Endothelial cell of umbilical vein (primary cell): ENCODE data around the gene ALDH2. TPM values are rescaled to one million over a fixed set of nuclear protein-coding genes. Genes with fewer than 3 reads are reported as not detected.

ENCODE experiments used
- BruUV-seq: library from RNA; stranded (reverse); fragments of 400-500 nt; replicated peaks from 2 replicates; lab custom pipeline; 2021; lab: Mats Ljungman, UMichigan
- CTCF ChIA-PET: fragments of 300-600, 350-600 bp; sonication (Branson Sonifier 250); formaldehyde crosslinking; loops from one replicate; lab custom pipeline; 2021; ENCODE audit warnings: antibody characterized with exemption, inconsistent platforms; lab: Charles Lee
- POLR2A ChIA-PET: fragments of 300-600, 350-600 bp; sonication (Branson Sonifier 250); formaldehyde crosslinking; loops from one replicate; lab custom pipeline; 2021; ENCODE audit warnings: antibody characterized with exemption, inconsistent platforms; lab: Charles Lee
- DNase-seq: peaks from one replicate; pipeline ENCODE4 v3.0.0-alpha.2; 2011; ENCODE audit warnings: low read depth, low spot score
- FAIRE-seq: peaks from 2 replicates; lab custom pipeline; 2011; peaks lifted over from hg19 to GRCh38; lab: Jason Lieb, UNC
- H2AFZ ChIP-seq: 2 replicates; pipeline ENCODE4 v1.6.0; 2012; ENCODE audit warnings: low read depth, low read length, control low read depth, inconsistent platforms
- H3K27ac ChIP-seq: 2 replicates; pipeline ENCODE4 v1.5.1; 2011; ENCODE audit warnings: low read depth, mild to moderate bottlenecking, control low read depth, low read length, moderate library complexity; ENCODE audit not compliant: insufficient read depth
- H3K27me3 ChIP-seq, 2 experiments: 2 replicates each; pipeline versions ENCODE4 v1.6.0 to v1.6.1; 2011; ENCODE audit warnings: low read length in 2 of 2, mixed read lengths in 1 of 2; ENCODE audit not compliant: control insufficient read depth in 2 of 2, insufficient read depth in 2 of 2
- H3K36me3 ChIP-seq, 2 experiments: 2 replicates in 1 of 2; 3 replicates in 1 of 2; pipeline ENCODE4 v1.5.1; 2011; ENCODE audit warnings: low read length in 2 of 2, mild to moderate bottlenecking in 1 of 2, moderate library complexity in 1 of 2; ENCODE audit not compliant: control insufficient read depth in 2 of 2, insufficient read depth in 2 of 2; ENCODE audit errors: extremely low read depth in 1 of 2
- H3K4me1 ChIP-seq: 3 replicates; pipeline ENCODE4 v1.5.1; 2011; ENCODE audit warnings: mild to moderate bottlenecking, low read length; ENCODE audit not compliant: control insufficient read depth, insufficient read depth; ENCODE audit errors: extremely low read depth
- H3K4me2 ChIP-seq: 2 replicates; pipeline ENCODE4 v1.6.1; 2011; ENCODE audit warnings: low read length, control low read depth, mixed read lengths; ENCODE audit not compliant: insufficient read depth
- H3K4me3 ChIP-seq, 3 experiments: fragments of 200-600 bp in 1 of 3; sonication (generic), shearing (Covaris generic) in 1 of 3; replicated peaks in 1 of 3; 2 replicates each; pipeline ENCODE4 v1.5.1; 2011 to 2016; ENCODE audit warnings: control low read depth in 3 of 3, low read length in 3 of 3, mild to moderate bottlenecking in 2 of 3, inconsistent platforms in 1 of 3, low read depth in 1 of 3, moderate library complexity in 1 of 3; ENCODE audit not compliant: insufficient read depth in 1 of 3
- H3K79me2 ChIP-seq: 2 replicates; pipeline ENCODE4 v1.6.0; 2012; ENCODE audit warnings: low read length, inconsistent platforms; ENCODE audit not compliant: control insufficient read depth, insufficient read depth
- H3K9ac ChIP-seq: replicated peaks from 2 replicates; pipeline ENCODE3; 2011; ENCODE audit warnings: low read length, control low read depth; ENCODE audit not compliant: insufficient read depth; ENCODE audit errors: extremely low read depth
- H3K9me1 ChIP-seq: replicated peaks from 3 replicates; pipeline ENCODE4 v1.6.0; 2011; ENCODE audit warnings: mild to moderate bottlenecking, low read length; ENCODE audit not compliant: control insufficient read depth, insufficient read depth; ENCODE audit errors: extremely low read depth
- H3K9me3 ChIP-seq: replicated peaks from 2 replicates; pipeline ENCODE4 v1.5.1; 2012; ENCODE audit warnings: low read length, inconsistent platforms; ENCODE audit not compliant: control insufficient read depth, insufficient read depth
- H4K20me1 ChIP-seq: replicated peaks from 2 replicates; pipeline ENCODE3; 2011; ENCODE audit warnings: mild to moderate bottlenecking, low read length; ENCODE audit not compliant: control insufficient read depth, insufficient read depth; ENCODE audit errors: extremely low read depth
- EZH2 ChIP-seq: IDR thresholded peaks from 2 replicates; pipeline ENCODE4 v1.6.1; 2012; ENCODE audit warnings: borderline replicate concordance, low read depth, mild to moderate bottlenecking, moderate library complexity, low read length, inconsistent platforms; ENCODE audit not compliant: severe bottlenecking
- FOS ChIP-seq: IDR thresholded peaks from 2 replicates; pipeline ENCODE4 v1.6.1; 2011; ENCODE audit warnings: mild to moderate bottlenecking, low read length, moderate library complexity, borderline replicate concordance; ENCODE audit not compliant: insufficient read depth
- GATA2 ChIP-seq: IDR thresholded peaks from 2 replicates; pipeline ENCODE4 v1.7.0; 2011; ENCODE audit warnings: low read depth, mild to moderate bottlenecking, moderate library complexity, mixed read lengths, low read length; ENCODE audit not compliant: insufficient read length, insufficient read depth
- JUN ChIP-seq: IDR thresholded peaks from 2 replicates; pipeline ENCODE4 v1.6.1; 2011; ENCODE audit warnings: borderline replicate concordance, low read depth; ENCODE audit not compliant: insufficient read length, insufficient read depth
- MYC ChIP-seq: IDR thresholded peaks from one replicate; pipeline ENCODE4 v1.6.1; 2011; ENCODE audit warnings: mild to moderate bottlenecking, low read depth, low read length
- POLR2A ChIP-seq: IDR thresholded peaks from 2 replicates; pipeline ENCODE4 v1.6.1; 2012; ENCODE audit warnings: low read depth, mild to moderate bottlenecking, control low read depth, low read length
- POLR2AphosphoS5 ChIP-seq: IDR thresholded peaks from 2 replicates; pipeline ENCODE4 v1.6.1; 2012; ENCODE audit warnings: low read depth, mild to moderate bottlenecking, control low read depth, low read length, moderate library complexity; ENCODE audit not compliant: insufficient read depth
- dilution Hi-C: fragments of 300-500 bp; cut with MboI; formaldehyde crosslinking; loops from one replicate; pipeline ENCODE4 v1.15.0; 2019; ENCODE audit warnings: low sequenced_read_pairs; ENCODE audit not compliant: extremely low pct_ligation_motif_present
- intact Hi-C: fragments of 100-400 bp; cut with micrococcal nuclease; formaldehyde crosslinking; loops from one replicate; pipeline ENCODE4 v1.10.0; 2022
- polyA plus RNA-seq, 4 experiments: library from polyadenylated mRNA; depleted of rRNA in 3 of 4; stranded (reverse) in 3 of 4; unstranded in 1 of 4; fragments of >200 nt; gene quantifications; 2 replicates each; pipeline versions ENCODE4 v1.2.1 to v1.2.3, GENCODE V29; 2011 to 2012; ENCODE audit warnings: missing spikeins in 1 of 4
- total RNA-seq: library from RNA; stranded (reverse); gene quantifications from 2 replicates; pipeline ENCODE4 v1.2.3, GENCODE V29; 2021
- TF ChIP-seq, protein P1 (sequence below), 2 donors: IDR thresholded peaks; 1 replicate in 1 of 2; 2 replicates in 1 of 2; pipeline ENCODE4 v1.5.1; 2011; ENCODE audit warnings: low read length in 2 of 2, mild to moderate bottlenecking in 2 of 2, moderate library complexity in 2 of 2, control low read depth in 1 of 2, inconsistent platforms in 1 of 2, low read depth in 1 of 2; ENCODE audit not compliant: insufficient read depth in 1 of 2; ENCODE audit errors: extremely low read depth in 1 of 2
- TF ChIP-seq, protein P2 (sequence below): IDR thresholded peaks from 2 replicates; pipeline ENCODE4 v1.6.1; 2011; ENCODE audit not compliant: insufficient read depth, insufficient read length

ALDH2 gene
- total and polyA plus RNA-seq, 2 donors (not counting 3 experiments of a cell fraction or from before 2014, with no cell fraction given), result 69.5 to 86.5 TPM

DNA sequence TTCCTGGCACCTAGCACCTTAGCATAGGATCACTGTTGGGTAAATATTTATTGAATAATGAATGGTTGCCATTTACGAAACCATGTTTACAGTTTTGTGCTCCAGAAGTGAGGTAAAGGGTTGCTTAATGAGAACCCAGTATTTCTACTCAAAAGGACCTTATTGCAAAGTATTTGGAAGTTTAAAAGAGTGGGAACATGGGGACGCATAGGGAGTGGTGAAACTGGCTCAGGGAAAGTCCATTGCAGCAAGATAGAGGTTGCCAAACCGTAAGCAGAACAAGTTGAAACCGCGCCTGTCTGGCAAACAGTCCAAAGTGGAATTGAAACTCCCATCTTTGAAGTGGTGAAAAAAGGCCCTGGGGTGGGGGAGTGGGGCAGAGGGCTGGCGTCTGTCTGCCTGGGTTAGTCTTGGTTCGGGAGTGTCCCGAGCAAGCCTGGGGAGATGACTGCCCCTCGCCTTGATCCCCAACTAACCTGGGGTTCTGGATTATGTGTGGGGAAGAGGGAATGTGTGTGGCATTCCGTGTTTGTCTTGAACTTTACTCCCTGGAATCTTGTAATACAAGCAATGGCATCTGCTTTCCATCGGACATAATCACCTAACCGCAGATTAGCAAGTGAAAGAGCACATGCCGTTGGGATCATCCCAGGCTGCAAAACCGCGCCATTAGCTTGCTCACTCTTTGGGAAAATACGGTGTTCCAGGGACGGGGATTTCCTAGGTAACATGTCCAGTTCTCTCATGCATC is 7.2 kb downstream of the ALDH2 start:
- Histone ChIP-seq H3K79me2 (no peaks in the 10 kb centered on the region), H3K27me3 (no peaks in the 10 kb centered on the region), H4K20me1 (no peaks in the 10 kb centered on the region), H3K4me3 (no peak overlapping the region), H3K4me1 (peaks cover 16% of the 10 kb centered on the region), H3K9ac (no peak overlapping the region), H3K9me3 (no peaks in the 10 kb centered on the region), H3K27ac (no peak overlapping the region), H3K36me3 (peaks cover 0 to 4% of the 10 kb centered on the region in 2 experiments), H3K4me2 (no peak overlapping the region), H3K9me1 (no peaks in the 10 kb centered on the region), H2AFZ (no peak overlapping the region)
- dilution Hi-C loops, result no loop called here
- ChIA-PET POLR2A (no interaction called here), CTCF (interaction anchor here (2.0 to 3.8 kb wide), 2 partner anchors 11 to 39 kb away, joined by 7 to 23 read pairs; no protein-coding TSS in a partner anchor)
- FAIRE-seq (no peak), DNase-seq (no peak)
- intact Hi-C loops, result loop anchor here (2.0 kb wide), 1 partner anchor 21 kb away; no protein-coding TSS in a partner anchor
- TF ChIP-seq, protein P1, sequence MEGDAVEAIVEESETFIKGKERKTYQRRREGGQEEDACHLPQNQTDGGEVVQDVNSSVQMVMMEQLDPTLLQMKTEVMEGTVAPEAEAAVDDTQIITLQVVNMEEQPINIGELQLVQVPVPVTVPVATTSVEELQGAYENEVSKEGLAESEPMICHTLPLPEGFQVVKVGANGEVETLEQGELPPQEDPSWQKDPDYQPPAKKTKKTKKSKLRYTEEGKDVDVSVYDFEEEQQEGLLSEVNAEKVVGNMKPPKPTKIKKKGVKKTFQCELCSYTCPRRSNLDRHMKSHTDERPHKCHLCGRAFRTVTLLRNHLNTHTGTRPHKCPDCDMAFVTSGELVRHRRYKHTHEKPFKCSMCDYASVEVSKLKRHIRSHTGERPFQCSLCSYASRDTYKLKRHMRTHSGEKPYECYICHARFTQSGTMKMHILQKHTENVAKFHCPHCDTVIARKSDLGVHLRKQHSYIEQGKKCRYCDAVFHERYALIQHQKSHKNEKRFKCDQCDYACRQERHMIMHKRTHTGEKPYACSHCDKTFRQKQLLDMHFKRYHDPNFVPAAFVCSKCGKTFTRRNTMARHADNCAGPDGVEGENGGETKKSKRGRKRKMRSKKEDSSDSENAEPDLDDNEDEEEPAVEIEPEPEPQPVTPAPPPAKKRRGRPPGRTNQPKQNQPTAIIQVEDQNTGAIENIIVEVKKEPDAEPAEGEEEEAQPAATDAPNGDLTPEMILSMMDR (IDR thresholded peaks at IDR 0.05; ENCODE audit: extremely low read depth in 1 of 2, insufficient read depth in 1 of 2, low read depth in 1 of 2, low read length in 2 of 2), result no peak
- TF ChIP-seq POLR2AphosphoS5 (no peak), MYC (no peak), FOS (no peak), GATA2 (no peak), JUN (no peak), EZH2 (no peak), POLR2A (no peak)
- TF ChIP-seq, protein P2, sequence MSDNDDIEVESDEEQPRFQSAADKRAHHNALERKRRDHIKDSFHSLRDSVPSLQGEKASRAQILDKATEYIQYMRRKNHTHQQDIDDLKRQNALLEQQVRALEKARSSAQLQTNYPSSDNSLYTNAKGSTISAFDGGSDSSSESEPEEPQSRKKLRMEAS, result no peak
- BruUV-seq, result no TSS peak
